SK-N-MC (cell line): ENCODE data around the gene RYR1.
"Not testable (repeated sequence)": the region's sequence is repeated elsewhere in the genome, so short reads cannot be mapped to it uniquely, and the experiment has no call there.

ENCODE experiments used
- DNase-seq: peaks from one replicate; pipeline ENCODE4 v3.0.0-alpha.2; 2011; ENCODE audit warnings: low read depth, low spot score
- H3K27ac ChIP-seq: fragments of 200-600 bp; sonication (generic); 2 replicates; pipeline ENCODE4 v1.5.1; 2016; ENCODE audit warnings: mixed run types
- H3K36me3 ChIP-seq: fragments of 200-600 bp; sonication (generic); 2 replicates; pipeline ENCODE4 v1.6.1; 2017; ENCODE audit warnings: antibody characterized with exemption, low read length, mixed read lengths; ENCODE audit not compliant: insufficient read depth
- H3K4me3 ChIP-seq: fragments of 200-600 bp; sonication (generic); 2 replicates; pipeline ENCODE4 v1.5.1; 2016
- H3K9ac ChIP-seq: fragments of 200-600 bp; sonication (generic); 2 replicates; pipeline ENCODE4 v1.8.0; 2017; ENCODE audit warnings: mixed run types, mixed read lengths; ENCODE audit not compliant: insufficient read length
- H3K9me3 ChIP-seq: fragments of 200-600 bp; sonication (generic); 2 replicates; pipeline ENCODE4 v1.6.1; 2017; ENCODE audit warnings: low read depth, mild to moderate bottlenecking, antibody characterized with exemption, low read length, moderate library complexity, mixed read lengths
- EZH2 ChIP-seq: fragments of 200-600 bp; sonication (generic); IDR thresholded peaks from one replicate; pipeline ENCODE4 v1.6.1; 2017; ENCODE audit warnings: antibody characterized with exemption
- FOXP2 ChIP-seq: optimal IDR thresholded peaks from 2 replicates; pipeline ENCODE3; 2011; ENCODE audit warnings: mild to moderate bottlenecking, moderate library complexity; ENCODE audit not compliant: insufficient read depth; ENCODE audit errors: extremely low read length, control extremely low read depth
- POLR2AphosphoS5 ChIP-seq: IDR thresholded peaks from 2 replicates; pipeline ENCODE4 v1.6.1; 2012; ENCODE audit warnings: mild to moderate bottlenecking, low read depth, low read length, borderline replicate concordance

RYR1 gene

DNA sequence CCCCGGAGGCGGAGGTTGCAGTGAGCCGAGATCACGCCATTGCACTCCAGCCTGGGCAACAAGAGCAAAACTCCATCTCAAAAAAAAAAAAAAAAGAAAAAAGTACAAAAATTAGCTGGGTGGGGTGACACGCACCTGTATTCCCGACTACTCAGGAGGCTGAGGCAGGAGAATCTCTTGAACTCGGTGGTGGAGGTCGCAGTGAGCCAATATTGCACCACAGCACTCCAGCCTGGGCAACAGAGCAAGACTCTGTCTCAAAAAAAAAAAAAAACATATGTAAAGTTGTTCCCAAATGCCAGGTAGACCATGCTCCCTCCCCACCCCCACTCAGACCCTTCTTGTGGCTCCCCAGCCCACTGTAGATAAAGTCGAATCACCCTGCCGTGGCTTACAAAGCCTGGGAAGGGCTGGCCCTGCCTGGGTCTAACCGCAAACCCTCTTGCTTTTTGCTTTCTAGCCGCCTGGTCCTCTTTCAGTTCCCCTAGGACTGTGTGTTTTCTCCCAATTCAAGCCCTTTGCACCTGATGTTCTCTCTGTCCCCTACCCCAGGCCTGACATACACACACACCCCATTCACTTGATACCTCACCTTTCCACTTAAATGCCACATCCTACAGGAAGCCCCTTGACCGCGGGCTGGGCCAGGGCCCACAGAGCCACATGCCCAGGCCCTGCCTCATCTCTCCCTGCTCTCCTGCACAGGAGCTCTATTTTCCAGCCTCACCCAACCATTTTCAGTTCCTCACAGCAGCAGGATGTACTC lies 149.9 kb downstream of the RYR1 start:
- H3K9ac ChIP-seq, result no peak overlapping the region
- TF ChIP-seq FOXP2 (no peak), POLR2AphosphoS5 (no peak), EZH2 (no peak)
- no peak overlapping the region for H3K27ac ChIP-seq
- DNase-seq, result no peak
- no peaks in the 10 kb centered on the region for H3K36me3 ChIP-seq
- H3K9me3 ChIP-seq, result no peaks in the 10 kb centered on the region
- no peak overlapping the region for H3K4me3 ChIP-seq

- H3K9ac ChIP-seq, result no peak overlapping the region
- no peak overlapping the region for H3K27ac ChIP-seq
- H3K36me3 ChIP-seq, result no peaks in the 10 kb centered on the region
- no peaks in the 10 kb centered on the region for H3K9me3 ChIP-seq
- DNase-seq, result no peak
- no peak overlapping the region for H3K4me3 ChIP-seq
- no peak for TF ChIP-seq POLR2AphosphoS5
- no peak for TF ChIP-seq FOXP2
- TF ChIP-seq EZH2, result no peak
Measured at GRCh38 chr19:38583985-38584305, 150.5 kb downstream of the RYR1 start.

DNA sequence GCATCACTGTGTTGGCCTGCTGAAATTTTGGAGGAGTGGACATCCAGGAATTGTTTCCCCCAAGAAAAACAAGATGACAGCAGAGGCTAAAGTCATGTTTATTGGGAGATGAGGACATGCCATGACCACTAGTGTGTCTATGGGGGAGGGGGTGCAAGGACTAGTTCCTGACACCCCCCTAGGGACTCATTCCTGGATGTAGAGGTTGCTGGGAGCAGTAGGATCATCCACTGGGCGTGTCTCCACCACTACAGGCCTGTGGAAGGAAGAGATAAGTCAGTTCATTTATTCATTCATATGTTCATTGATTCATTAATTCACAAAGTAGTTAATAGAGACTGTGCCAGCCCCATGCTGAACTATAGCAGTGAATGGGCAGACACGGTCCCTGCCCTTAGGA lies 154.1 kb downstream of the RYR1 start:
- H3K27ac ChIP-seq, result no peak overlapping the region
- no peaks in the 10 kb centered on the region for H3K36me3 ChIP-seq
- no peak overlapping the region for H3K4me3 ChIP-seq
- H3K9me3 ChIP-seq, result no peaks in the 10 kb centered on the region
- TF ChIP-seq EZH2, result no peak
- TF ChIP-seq FOXP2, result no peak
- no peak for TF ChIP-seq POLR2AphosphoS5
- DNase-seq, result no peak
- no peak overlapping the region for H3K9ac ChIP-seq

DNA sequence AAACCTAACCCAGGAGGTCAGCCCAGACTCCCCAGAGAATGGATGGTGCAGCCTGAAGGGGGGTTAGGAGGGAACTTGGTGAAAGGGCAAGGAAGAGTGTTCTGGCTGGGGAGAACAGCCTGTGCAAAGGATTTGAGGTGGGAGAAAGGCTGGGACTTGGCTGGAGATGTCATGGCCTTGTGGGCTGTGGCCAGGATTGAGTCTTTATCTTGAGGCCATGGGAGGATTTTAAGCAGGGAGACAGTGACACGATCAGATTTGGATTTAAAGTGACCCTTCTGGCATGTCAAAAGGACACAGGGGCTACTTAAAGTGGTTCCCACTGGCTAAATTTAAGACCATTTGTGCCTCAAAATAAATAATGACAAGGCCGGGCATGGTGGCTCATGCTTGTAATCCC lies 154.6 kb downstream of the RYR1 start:
- H3K27ac ChIP-seq, result no peak overlapping the region
- H3K9me3 ChIP-seq, result no peaks in the 10 kb centered on the region
- H3K36me3 ChIP-seq, result no peaks in the 10 kb centered on the region
- H3K4me3 ChIP-seq, result no peak overlapping the region
- TF ChIP-seq FOXP2 (no peak), POLR2AphosphoS5 (no peak), EZH2 (no peak)
- no peak for DNase-seq
- H3K9ac ChIP-seq, result no peak overlapping the region

DNA sequence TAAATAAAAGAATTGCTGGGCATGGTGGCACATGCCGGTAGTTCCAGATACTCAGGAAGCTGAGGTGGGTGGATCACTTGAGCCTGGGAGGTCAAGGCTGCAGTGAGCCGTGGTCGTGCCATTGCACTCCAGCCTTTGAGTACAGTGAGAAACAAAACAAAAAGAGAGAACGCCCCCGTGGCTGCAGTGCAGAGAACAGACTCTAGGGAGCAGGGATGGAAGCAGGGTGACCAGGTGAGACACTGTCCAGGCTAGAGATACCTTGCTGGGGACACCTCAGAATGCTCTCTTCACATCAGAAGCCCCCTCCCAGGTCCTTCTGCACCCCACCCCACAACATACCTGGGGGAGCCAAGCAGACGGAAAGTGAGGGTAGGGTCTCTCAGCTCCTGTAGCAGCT lies 159.4 kb downstream of the RYR1 start:
- no peak overlapping the region for H3K27ac ChIP-seq
- TF ChIP-seq EZH2 (no peak), FOXP2 (no peak), POLR2AphosphoS5 (no peak)
- H3K36me3 ChIP-seq, result no peaks in the 10 kb centered on the region
- H3K9me3 ChIP-seq, result no peaks in the 10 kb centered on the region
- H3K9ac ChIP-seq, result no peak overlapping the region
- no peak overlapping the region for H3K4me3 ChIP-seq
- no peak for DNase-seq

DNA sequence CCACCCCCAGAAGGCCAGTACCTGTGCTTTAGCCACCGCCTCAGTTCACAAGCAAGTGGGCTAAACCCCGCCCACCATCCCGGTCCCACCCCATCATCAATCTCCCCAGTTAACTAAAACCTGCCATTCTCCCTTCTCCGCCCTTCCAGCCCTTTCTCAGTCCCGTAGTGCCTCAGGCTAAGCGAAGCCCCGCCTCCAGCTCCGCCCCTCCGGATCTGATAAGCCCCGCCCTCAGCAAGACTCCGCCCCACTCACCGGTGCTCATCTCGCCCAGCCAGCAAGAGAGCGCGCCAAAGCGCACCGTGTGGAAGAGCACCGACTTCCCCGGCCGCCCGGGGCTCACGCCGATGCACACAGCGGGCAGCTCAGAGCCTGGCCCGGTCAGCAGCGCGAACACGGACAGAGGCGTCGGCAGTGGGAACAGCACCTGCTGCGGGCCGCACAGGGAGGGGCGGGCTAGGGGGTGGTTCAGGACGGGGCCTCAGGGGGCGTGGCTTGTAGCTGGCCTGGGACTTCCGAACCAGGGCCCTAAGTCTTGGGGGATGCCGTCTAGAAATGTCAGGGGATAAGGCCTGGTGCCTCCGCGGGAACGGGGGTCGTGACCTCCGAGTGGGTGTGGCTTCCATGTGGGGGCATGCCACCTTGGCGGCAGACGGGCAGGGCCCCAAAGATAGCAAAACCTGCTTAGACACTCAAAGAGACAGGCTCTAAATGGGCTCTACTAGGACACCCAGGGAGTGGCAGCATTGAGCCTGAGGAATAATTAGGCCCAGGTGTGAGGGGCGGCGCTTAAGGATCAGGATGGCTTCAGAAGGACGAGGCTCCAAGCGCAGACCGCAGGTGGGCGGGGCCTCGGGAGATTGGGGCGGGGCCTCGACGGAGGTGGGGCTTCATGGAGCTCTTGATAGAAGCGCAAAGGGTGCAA lies 162.8 kb downstream of the RYR1 start:
- DNase-seq, result no peak
- Histone ChIP-seq H3K9me3 (no peaks in the 10 kb centered on the region), H3K36me3 (no peaks in the 10 kb centered on the region), H3K4me3 (no peak overlapping the region), H3K9ac (no peak overlapping the region), H3K27ac (no peak overlapping the region)
- TF ChIP-seq POLR2AphosphoS5 (no peak), EZH2 (no peak), FOXP2 (no peak)

- no peaks in the 10 kb centered on the region for H3K9me3 ChIP-seq
- TF ChIP-seq EZH2 (no peak), FOXP2 (no peak), POLR2AphosphoS5 (no peak)
- no peaks in the 10 kb centered on the region for H3K36me3 ChIP-seq
- no peak overlapping the region for H3K27ac ChIP-seq
- no peak overlapping the region for H3K9ac ChIP-seq
- no peak overlapping the region for H3K4me3 ChIP-seq
- no peak for DNase-seq
Measured at GRCh38 chr19:38597075-38597474, 163.6 kb downstream of the RYR1 start.

- DNase-seq, result no peak
- Histone ChIP-seq H3K27ac (no peak overlapping the region), H3K9ac (no peak overlapping the region), H3K9me3 (no peaks in the 10 kb centered on the region), H3K4me3 (no peak overlapping the region), H3K36me3 (no peaks in the 10 kb centered on the region)
- TF ChIP-seq FOXP2 (no peak), EZH2 (no peak), POLR2AphosphoS5 (no peak)
Measured at GRCh38 chr19:38599722-38600121, 166.2 kb downstream of the RYR1 start.

DNA sequence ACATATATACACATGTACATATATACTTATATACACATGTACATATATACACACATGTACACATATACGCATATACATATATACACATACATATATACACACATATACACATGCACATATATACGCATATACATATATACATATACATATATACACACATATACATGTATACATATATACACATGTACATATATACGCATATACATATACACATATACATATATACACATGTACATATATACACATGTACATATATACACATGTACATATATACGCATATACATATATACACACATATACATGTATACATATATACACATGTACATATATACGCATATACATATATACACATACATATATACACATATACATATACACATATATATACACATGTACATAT lies 169.4 kb downstream of the RYR1 start:
- H3K9me3 ChIP-seq, DNase-seq, H3K4me3 ChIP-seq, H3K27ac ChIP-seq, H3K36me3 ChIP-seq, H3K9ac ChIP-seq: not testable (repeated sequence)
